K562 (cell line): Measurements from ENCODE around the gene CIAO2A. TPM values are rescaled to one million over a fixed set of nuclear protein-coding genes. Genes with fewer than 3 reads are reported as not detected.

Experiments used
- EP400 ChIP-seq: fragments of 450-650 bp; IDR thresholded peaks from 2 replicates; pipeline ENCODE4 v1.6.1; 2017; ENCODE audit warnings: antibody characterized with exemption, mild to moderate bottlenecking, moderate library complexity
- GTF2F1 ChIP-seq: IDR thresholded peaks from 2 replicates; pipeline ENCODE4 v1.6.1; 2011; ENCODE audit warnings: low read depth, low read length, improper control_type of control experiment
- NFIC ChIP-seq: fragments of 450-650 bp; IDR thresholded peaks from 2 replicates; pipeline ENCODE4 v1.6.1; 2017; ENCODE audit warnings: mild to moderate bottlenecking, inconsistent platforms
- POLR2G ChIP-seq: fragments of 200-400 bp; formaldehyde crosslinking; IDR thresholded peaks from 2 replicates; pipeline ENCODE4 v1.6.1; 2017; ENCODE audit warnings: low read depth, mild to moderate bottlenecking, antibody characterized with exemption, low read length, moderate library complexity
- PRDM10 ChIP-seq: fragments of 450-650 bp; IDR thresholded peaks from 2 replicates; pipeline ENCODE4 v1.6.1; 2018; ENCODE audit not compliant: partially characterized antibody
- SAP30 ChIP-seq: fragments of 200-600 bp; sonication (generic); IDR thresholded peaks from 2 replicates; pipeline ENCODE4 v1.6.1; 2012; ENCODE audit warnings: borderline replicate concordance, low read depth, mild to moderate bottlenecking, moderate library complexity, low read length, control low read depth, inconsistent platforms; ENCODE audit not compliant: insufficient read depth, poor library complexity, severe bottlenecking
- SMARCC2 ChIP-seq: fragments of 450-650 bp; IDR thresholded peaks from 2 replicates; pipeline ENCODE4 v1.6.1; 2017; ENCODE audit warnings: antibody characterized with exemption, moderate library complexity, mild to moderate bottlenecking, low read depth
- U2AF1 ChIP-seq: fragments of 200-400 bp; formaldehyde crosslinking; optimal IDR thresholded peaks from 2 replicates; pipeline ENCODE3; 2017; ENCODE audit warnings: mild to moderate bottlenecking, low read depth, low read length, moderate library complexity
- ZEB2 ChIP-seq: fragments of 450-650 bp; IDR thresholded peaks from 2 replicates; pipeline ENCODE4 v1.6.1; 2016
- ZNF551 ChIP-seq: fragments of 250-450 bp; sonication (Bioruptor Pico); IDR thresholded peaks from 2 replicates; pipeline ENCODE4 v1.5.0; 2021; ENCODE audit warnings: mild to moderate bottlenecking, moderate library complexity
- polyA plus RNA-seq, 8 experiments: library from polyadenylated mRNA; depleted of rRNA in 4 of 8; stranded (reverse) in 5 of 8; unstranded in 3 of 8; fragments of >200 nt; fragmentation: Nextera tagmentation in 2 of 8; fragmentation: Illumina TruSeq in 1 of 8; extraction: Ambion mirVana in 2 of 8; extraction: Trizol in 1 of 8; gene quantifications; 2 replicates each; pipeline versions ENCODE4 v1.2.1 to v1.2.3, GENCODE V29; 2011 to 2014; ENCODE audit warnings: inconsistent platforms in 1 of 8, missing spikeins in 1 of 8
- total RNA-seq, 7 experiments: library from RNA; depleted of rRNA in 6 of 7; stranded (reverse); fragments of >200 nt in 6 of 7; fragmentation: Illumina TruSeq in 2 of 7; extraction: Trizol in 2 of 7; gene quantifications; 2 replicates each; pipeline versions ENCODE4 v1.2.1 to v1.2.3, GENCODE V29; 2011 to 2021; ENCODE audit warnings: low replicate concordance in 1 of 7
- TF ChIP-seq, protein P1 (sequence below): fragments of 450-650 bp; IDR thresholded peaks from 2 replicates; pipeline ENCODE4 v1.7.0; 2016; ENCODE audit warnings: borderline replicate concordance
- TF ChIP-seq, protein P2 (sequence below): fragments of 450-650 bp; IDR thresholded peaks from 2 replicates; pipeline ENCODE4 v1.6.1; 2017; ENCODE audit warnings: mild to moderate bottlenecking, moderate library complexity
- TF ChIP-seq, protein P3 (sequence below), 2 experiments: fragments of 450-650 bp; IDR thresholded peaks; 2 replicates each; pipeline ENCODE4 v1.6.1; 2018; ENCODE audit warnings: mild to moderate bottlenecking in 2 of 2, low read depth in 1 of 2; ENCODE audit not compliant: partially characterized antibody in 2 of 2

Gene CIAO2A
- total and polyA plus RNA-seq, 9 of the 15 experiments (the other 6 are each of a cell fraction or from before 2014, with no cell fraction given), result 161 to 429 (median 313) TPM

DNA sequence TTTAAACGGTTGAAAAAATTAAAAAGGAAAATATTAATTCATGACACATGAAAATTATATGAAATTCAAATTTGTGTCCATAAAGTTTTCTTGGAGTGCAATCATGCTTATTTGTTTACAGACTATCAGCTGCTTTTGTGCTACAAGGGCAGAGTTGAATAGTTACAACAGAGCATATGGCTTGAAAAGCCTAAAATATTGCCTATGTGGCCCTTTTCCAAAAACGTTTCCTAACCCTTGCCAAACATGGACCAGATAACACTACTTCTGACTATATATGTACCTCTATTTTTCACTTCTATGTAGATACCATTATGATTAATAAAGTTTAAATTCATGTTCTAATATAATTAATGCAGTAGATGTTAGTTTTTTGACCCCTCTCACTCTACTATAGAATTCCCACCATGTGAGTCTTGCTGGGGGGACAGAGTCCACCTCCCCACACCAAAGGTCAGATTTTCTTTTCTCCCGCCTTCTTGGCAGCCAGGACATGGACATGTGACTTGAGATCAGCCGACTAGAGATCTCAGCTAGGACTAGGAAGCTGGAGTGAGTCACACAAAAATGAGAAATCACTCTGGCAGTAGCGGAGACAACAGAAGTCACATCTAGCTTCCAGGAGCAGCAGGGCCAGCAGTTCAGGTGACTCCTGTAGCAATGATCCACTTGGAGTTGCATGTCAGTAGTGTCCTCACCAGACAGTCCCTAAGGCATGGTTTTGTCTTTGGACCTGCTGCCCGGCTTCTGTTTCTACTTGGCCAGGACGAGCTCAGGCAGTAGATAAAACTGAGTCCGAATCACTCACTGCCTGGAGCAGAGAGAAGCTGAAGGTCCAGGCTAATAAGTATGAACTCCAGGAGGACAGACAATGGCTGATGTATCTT, 22.4 kb downstream of the CIAO2A start (continued):
- TF ChIP-seq, protein P1, sequence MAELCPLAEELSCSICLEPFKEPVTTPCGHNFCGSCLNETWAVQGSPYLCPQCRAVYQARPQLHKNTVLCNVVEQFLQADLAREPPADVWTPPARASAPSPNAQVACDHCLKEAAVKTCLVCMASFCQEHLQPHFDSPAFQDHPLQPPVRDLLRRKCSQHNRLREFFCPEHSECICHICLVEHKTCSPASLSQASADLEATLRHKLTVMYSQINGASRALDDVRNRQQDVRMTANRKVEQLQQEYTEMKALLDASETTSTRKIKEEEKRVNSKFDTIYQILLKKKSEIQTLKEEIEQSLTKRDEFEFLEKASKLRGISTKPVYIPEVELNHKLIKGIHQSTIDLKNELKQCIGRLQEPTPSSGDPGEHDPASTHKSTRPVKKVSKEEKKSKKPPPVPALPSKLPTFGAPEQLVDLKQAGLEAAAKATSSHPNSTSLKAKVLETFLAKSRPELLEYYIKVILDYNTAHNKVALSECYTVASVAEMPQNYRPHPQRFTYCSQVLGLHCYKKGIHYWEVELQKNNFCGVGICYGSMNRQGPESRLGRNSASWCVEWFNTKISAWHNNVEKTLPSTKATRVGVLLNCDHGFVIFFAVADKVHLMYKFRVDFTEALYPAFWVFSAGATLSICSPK, result no peak
- TF ChIP-seq SMARCC2, result no peak
- no peak for TF ChIP-seq SAP30
- TF ChIP-seq POLR2G, result no peak
- no peak for TF ChIP-seq EP400
- TF ChIP-seq U2AF1, result no peak
- TF ChIP-seq ZEB2, result no peak
- TF ChIP-seq, protein P2, sequence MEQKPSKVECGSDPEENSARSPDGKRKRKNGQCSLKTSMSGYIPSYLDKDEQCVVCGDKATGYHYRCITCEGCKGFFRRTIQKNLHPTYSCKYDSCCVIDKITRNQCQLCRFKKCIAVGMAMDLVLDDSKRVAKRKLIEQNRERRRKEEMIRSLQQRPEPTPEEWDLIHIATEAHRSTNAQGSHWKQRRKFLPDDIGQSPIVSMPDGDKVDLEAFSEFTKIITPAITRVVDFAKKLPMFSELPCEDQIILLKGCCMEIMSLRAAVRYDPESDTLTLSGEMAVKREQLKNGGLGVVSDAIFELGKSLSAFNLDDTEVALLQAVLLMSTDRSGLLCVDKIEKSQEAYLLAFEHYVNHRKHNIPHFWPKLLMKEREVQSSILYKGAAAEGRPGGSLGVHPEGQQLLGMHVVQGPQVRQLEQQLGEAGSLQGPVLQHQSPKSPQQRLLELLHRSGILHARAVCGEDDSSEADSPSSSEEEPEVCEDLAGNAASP, result no peak
- TF ChIP-seq, protein P3, sequence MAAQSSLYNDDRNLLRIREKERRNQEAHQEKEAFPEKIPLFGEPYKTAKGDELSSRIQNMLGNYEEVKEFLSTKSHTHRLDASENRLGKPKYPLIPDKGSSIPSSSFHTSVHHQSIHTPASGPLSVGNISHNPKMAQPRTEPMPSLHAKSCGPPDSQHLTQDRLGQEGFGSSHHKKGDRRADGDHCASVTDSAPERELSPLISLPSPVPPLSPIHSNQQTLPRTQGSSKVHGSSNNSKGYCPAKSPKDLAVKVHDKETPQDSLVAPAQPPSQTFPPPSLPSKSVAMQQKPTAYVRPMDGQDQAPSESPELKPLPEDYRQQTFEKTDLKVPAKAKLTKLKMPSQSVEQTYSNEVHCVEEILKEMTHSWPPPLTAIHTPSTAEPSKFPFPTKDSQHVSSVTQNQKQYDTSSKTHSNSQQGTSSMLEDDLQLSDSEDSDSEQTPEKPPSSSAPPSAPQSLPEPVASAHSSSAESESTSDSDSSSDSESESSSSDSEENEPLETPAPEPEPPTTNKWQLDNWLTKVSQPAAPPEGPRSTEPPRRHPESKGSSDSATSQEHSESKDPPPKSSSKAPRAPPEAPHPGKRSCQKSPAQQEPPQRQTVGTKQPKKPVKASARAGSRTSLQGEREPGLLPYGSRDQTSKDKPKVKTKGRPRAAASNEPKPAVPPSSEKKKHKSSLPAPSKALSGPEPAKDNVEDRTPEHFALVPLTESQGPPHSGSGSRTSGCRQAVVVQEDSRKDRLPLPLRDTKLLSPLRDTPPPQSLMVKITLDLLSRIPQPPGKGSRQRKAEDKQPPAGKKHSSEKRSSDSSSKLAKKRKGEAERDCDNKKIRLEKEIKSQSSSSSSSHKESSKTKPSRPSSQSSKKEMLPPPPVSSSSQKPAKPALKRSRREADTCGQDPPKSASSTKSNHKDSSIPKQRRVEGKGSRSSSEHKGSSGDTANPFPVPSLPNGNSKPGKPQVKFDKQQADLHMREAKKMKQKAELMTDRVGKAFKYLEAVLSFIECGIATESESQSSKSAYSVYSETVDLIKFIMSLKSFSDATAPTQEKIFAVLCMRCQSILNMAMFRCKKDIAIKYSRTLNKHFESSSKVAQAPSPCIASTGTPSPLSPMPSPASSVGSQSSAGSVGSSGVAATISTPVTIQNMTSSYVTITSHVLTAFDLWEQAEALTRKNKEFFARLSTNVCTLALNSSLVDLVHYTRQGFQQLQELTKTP (IDR thresholded peaks at IDR 0.05; ENCODE audit: low read depth in 1 of 2, partially characterized antibody in 2 of 2), result no peak
- no peak for TF ChIP-seq PRDM10
- no peak for TF ChIP-seq NFIC
- no peak for TF ChIP-seq ZNF551
- TF ChIP-seq GTF2F1, result no peak
